ENCODE data around the gene ADAM15.

The ADAM15 gene

DNA sequence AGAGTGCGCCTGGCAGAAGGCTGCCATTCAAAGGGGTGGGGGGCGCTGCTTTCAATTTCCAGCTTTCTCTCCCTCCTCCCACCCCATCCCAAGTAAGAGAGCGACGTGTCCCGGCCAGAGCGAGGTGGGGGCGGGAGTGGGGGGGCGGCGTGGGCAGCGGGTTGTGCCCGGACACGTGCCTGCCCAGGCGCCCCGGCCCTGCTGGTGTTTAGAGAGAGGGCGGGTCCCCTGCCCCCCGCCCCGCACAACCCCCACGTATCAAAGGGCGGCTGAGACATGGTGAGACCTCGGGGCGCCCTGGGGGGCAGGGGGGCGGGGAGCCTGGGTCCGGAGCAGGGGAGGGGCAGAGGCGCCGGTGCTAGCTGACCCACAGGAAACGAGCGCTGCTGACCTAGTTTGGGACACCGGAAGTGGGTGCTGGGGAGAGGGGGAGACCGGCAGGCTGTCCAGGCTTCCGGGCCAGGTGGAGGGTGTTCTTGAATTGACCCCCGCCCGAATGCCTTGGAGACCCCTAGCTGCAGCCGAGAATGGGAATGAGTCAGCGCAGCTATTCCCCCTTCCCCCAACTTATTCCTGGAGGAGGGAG, 47.3 kb upstream of the ADAM15 start:
- ChIA-PET CTCF (no interaction called here), POLR2A (interaction anchor here (0.8 to 2.0 kb wide), 10 partner anchors 8 to 169 kb away, joined by 3 to 17 read pairs (median 5); partner anchors contain the start of genes ADAM15, CKS1B, FLAD1 and KRTCAP2)
- no peak for DNase-seq (ENCODE audit: extremely low spot score)

GRCh38 chr1:155004352-155005075, 46.6 kb upstream of the ADAM15 start:
- DNase-seq (ENCODE audit: extremely low spot score), result no peak
- ChIA-PET CTCF (no interaction called here), POLR2A (interaction anchor here (0.8 to 2.0 kb wide), 9 partner anchors 8 to 169 kb away, joined by 3 to 17 read pairs (median 5); partner anchors contain the start of genes ADAM15, CKS1B, FLAD1 and KRTCAP2)
- TF ChIP-seq ELF4 (IDR thresholded peaks at IDR 0.05) (no peak), SUZ12 (IDR thresholded peaks at IDR 0.05) (no peak), HDGF (IDR thresholded peaks at IDR 0.05; ENCODE audit: borderline replicate concordance) (no peak), TARDBP (IDR thresholded peaks at IDR 0.05) (no peak), FOXK2 (IDR thresholded peaks at IDR 0.05) (no peak), FOXA1 (IDR thresholded peaks at IDR 0.05) (no peak)

More for the DNA sequence above, 47.3 kb upstream of the ADAM15 start:
- TF ChIP-seq BHLHE40 (IDR thresholded peaks at IDR 0.05; ENCODE audit: borderline replicate concordance) (no peak), SUZ12 (IDR thresholded peaks at IDR 0.05) (no peak), L3MBTL2 (conservative IDR thresholded peaks at IDR 0.05) (no peak; the same call in 1 of the 2 replicates), TARDBP (IDR thresholded peaks at IDR 0.05) (no peak), PKNOX1 (IDR thresholded peaks at IDR 0.05) (no peak), NFRKB (IDR thresholded peaks at IDR 0.05) (no peak), LEF1 (IDR thresholded peaks at IDR 0.05; ENCODE audit: borderline replicate concordance) (no peak)

DNA sequence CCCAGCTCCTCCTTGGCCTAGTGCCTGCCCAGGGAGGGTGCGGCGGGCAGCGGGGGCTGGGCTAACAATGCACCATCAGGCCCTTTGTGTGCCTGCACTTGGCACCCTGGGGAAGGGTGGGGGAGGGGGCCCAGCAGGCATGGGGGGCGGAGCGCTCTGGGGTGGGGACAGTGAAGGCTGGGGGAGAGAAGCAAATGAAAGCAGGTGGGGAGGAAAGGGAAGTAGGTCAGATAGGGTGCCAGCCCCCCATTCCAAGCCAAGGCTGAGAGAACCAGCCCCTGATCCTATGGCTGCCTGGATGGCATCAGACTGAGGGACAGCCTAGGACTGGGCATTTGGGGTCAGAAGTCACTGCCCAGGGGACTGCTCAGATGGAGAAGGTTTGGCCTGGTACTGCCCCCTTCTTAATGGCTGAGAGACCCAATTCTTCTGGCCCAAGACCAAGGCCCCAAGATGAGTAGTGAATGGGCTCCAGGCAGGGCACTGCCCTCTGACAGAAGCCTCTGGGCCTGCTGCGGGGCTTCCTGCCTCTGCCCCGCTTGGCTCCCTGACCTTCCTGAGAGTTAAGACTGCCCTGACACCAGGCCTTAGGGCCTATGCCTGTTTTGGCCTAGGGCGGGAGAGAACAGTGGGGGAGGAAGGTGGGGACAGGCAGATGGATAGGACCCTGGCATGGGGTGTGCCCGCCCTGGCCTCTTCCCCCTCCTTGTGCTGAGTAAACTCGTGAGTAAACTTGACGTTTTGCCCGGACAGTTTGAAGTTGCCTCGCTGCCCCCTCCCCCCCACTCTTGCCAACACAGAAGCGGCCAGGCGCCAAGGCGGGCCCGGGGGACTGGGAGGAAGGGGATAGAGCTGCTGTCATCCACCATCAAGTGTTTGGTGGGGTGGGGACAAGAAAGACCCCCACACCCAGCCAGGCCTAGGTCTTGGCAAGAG, 45.8 kb upstream of the ADAM15 start:
- no peak for DNase-seq (ENCODE audit: extremely low spot score)
- ChIA-PET POLR2A (interaction anchor here (1.1 to 2.0 kb wide), 3 partner anchors 9 to 49 kb away, joined by 3 to 17 read pairs (median 8); no protein-coding TSS in a partner anchor), CTCF (no interaction called here)
- TF ChIP-seq ARNT (IDR thresholded peaks at IDR 0.05), result no peak
- no peak for TF ChIP-seq TARDBP (IDR thresholded peaks at IDR 0.05)
- no peak for TF ChIP-seq L3MBTL2 (conservative IDR thresholded peaks at IDR 0.05)
- TF ChIP-seq NFRKB (IDR thresholded peaks at IDR 0.05), result no peak
- no peak for TF ChIP-seq CTBP1 (IDR thresholded peaks at IDR 0.05; ENCODE audit: borderline replicate concordance)
- TF ChIP-seq HDGF (IDR thresholded peaks at IDR 0.05; ENCODE audit: borderline replicate concordance), result no peak
- TF ChIP-seq ELF4 (IDR thresholded peaks at IDR 0.05), result no peak
- TF ChIP-seq SP1 (IDR thresholded peaks at IDR 0.05), result no peak
- no peak for TF ChIP-seq FOXA1 (IDR thresholded peaks at IDR 0.05)
- TF ChIP-seq FOXM1 (IDR thresholded peaks at IDR 0.05; ENCODE audit: borderline replicate concordance), result no peak
- TF ChIP-seq PKNOX1 (IDR thresholded peaks at IDR 0.05), result no peak
- TF ChIP-seq SUZ12 (IDR thresholded peaks at IDR 0.05), result no peak
- no peak for TF ChIP-seq FOXK2 (IDR thresholded peaks at IDR 0.05)
- TF ChIP-seq BHLHE40 (IDR thresholded peaks at IDR 0.05; ENCODE audit: borderline replicate concordance), result no peak
- TF ChIP-seq LEF1 (IDR thresholded peaks at IDR 0.05; ENCODE audit: borderline replicate concordance), result no peak
- no peak for TF ChIP-seq ZNF384 (IDR thresholded peaks at IDR 0.05)

DNA sequence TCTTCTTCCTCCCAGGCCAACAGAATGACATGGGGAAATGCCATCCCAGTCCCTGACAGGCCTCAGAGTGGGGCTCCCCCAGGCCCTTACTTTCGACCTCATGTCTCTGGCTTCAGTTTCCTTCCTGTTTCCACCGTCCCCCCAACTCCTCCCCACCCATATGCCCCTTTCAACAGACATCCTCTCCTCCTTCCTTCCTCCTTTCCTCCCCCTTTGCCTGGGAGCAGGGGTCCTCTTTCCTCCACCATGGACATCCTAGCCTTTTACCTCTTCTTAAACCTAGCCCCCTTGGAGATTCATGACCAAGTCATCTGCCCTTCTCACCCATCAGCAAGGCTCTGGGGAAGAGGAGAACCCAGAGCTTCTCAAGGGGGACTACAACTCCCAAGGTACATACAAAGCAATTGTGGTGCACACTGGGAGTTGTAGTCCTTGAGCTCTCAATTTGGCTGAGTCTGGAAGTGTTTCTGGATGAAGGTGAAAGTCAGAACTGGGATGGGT, 44.5 kb upstream of the ADAM15 start:
- ChIA-PET POLR2A (interaction anchor here (1.4 to 2.4 kb wide), 2 partner anchors 8 to 11 kb away, joined by 4 to 9 read pairs; no protein-coding TSS in a partner anchor), CTCF (interaction anchor here (0.7 kb wide), 1 partner anchor 846 kb away, joined by 4 read pairs; no protein-coding TSS in a partner anchor)
- no peak for TF ChIP-seq LEF1 (IDR thresholded peaks at IDR 0.05; ENCODE audit: borderline replicate concordance)
- no peak for TF ChIP-seq FOXK2 (IDR thresholded peaks at IDR 0.05)
- TF ChIP-seq FOXA1 (IDR thresholded peaks at IDR 0.05), result no peak
- TF ChIP-seq L3MBTL2 (conservative IDR thresholded peaks at IDR 0.05), result no peak
- TF ChIP-seq ARNT (IDR thresholded peaks at IDR 0.05), result no peak
- no peak for TF ChIP-seq TARDBP (IDR thresholded peaks at IDR 0.05)
- TF ChIP-seq ELF4 (IDR thresholded peaks at IDR 0.05), result no peak
- no peak for TF ChIP-seq PKNOX1 (IDR thresholded peaks at IDR 0.05)
- no peak for TF ChIP-seq CTBP1 (IDR thresholded peaks at IDR 0.05; ENCODE audit: borderline replicate concordance)
- no peak for TF ChIP-seq FOXM1 (IDR thresholded peaks at IDR 0.05; ENCODE audit: borderline replicate concordance)
- no peak for TF ChIP-seq SUZ12 (IDR thresholded peaks at IDR 0.05)
- TF ChIP-seq SP1 (IDR thresholded peaks at IDR 0.05), result no peak
- no peak for TF ChIP-seq NFRKB (IDR thresholded peaks at IDR 0.05)
- DNase-seq (ENCODE audit: extremely low spot score), result peak; percentile 59

DNA sequence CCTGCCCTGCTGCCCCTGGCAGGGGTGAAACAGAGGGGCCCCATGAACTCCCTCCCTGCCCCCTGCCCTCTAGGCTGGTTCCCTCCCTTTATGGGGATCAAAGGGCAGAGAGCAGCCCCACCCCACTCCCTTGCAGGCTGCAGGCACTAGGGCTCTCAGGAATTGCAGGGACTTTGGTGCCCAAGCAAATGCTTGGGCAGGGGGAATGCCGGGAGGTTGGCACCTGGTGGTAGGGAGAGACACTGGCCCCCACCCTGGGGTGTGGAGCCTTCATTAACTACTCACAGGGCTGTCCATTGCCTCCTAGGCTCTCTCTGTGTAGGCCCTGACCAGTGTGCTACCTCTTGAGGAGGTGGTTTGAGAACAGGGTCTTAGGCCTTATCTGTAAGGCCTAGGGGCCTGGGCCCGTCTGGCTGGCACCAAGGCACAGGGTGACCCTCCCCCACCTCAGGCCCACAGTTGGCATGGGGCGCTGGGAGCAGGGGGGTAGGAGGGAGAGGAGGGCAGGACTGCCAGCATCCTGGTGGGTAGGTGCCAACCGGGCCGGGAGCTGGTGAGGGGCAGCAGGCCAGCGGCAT, 43.8 kb upstream of the ADAM15 start:
- TF ChIP-seq ARNT (IDR thresholded peaks at IDR 0.05) (no peak), SUZ12 (IDR thresholded peaks at IDR 0.05) (no peak), BHLHE40 (IDR thresholded peaks at IDR 0.05; ENCODE audit: borderline replicate concordance) (no peak), FOXA1 (IDR thresholded peaks at IDR 0.05) (no peak), FOXK2 (IDR thresholded peaks at IDR 0.05) (no peak), TARDBP (IDR thresholded peaks at IDR 0.05) (no peak), FOXM1 (IDR thresholded peaks at IDR 0.05; ENCODE audit: borderline replicate concordance) (no peak), LEF1 (IDR thresholded peaks at IDR 0.05; ENCODE audit: borderline replicate concordance) (no peak), CTBP1 (IDR thresholded peaks at IDR 0.05; ENCODE audit: borderline replicate concordance) (no peak), HDGF (IDR thresholded peaks at IDR 0.05; ENCODE audit: borderline replicate concordance) (no peak), ZNF384 (IDR thresholded peaks at IDR 0.05) (no peak), ELF4 (IDR thresholded peaks at IDR 0.05) (no peak), NFRKB (IDR thresholded peaks at IDR 0.05) (no peak), SP1 (IDR thresholded peaks at IDR 0.05) (no peak), PKNOX1 (IDR thresholded peaks at IDR 0.05) (no peak), L3MBTL2 (conservative IDR thresholded peaks at IDR 0.05) (no peak)
- POLR2A ChIA-PET, result interaction anchor here (1.2 to 2.4 kb wide), 4 partner anchors 8 to 46 kb away, joined by 3 to 9 read pairs (median 4); no protein-coding TSS in a partner anchor
- CTCF ChIA-PET, result interaction anchor here (0.7 kb wide), 1 partner anchor 847 kb away, joined by 4 read pairs; no protein-coding TSS in a partner anchor
- no peak for DNase-seq (ENCODE audit: extremely low spot score)

Measured in HEK293T (cell line).